Measurements from ENCODE around the gene PSMB5. TPM values are rescaled to one million over a fixed set of nuclear protein-coding genes. Genes with fewer than 3 reads are reported as not detected.

The PSMB5 gene
- total RNA-seq, 4 donors from 2014 or later: 75.7 to 215 (median 113) TPM

GRCh38 chr14:22996768-22997654 lies 37.7 kb downstream of the PSMB5 start:
- Histone ChIP-seq H3K9me3 (no peaks in the 10 kb centered on the region), H3K27ac (peak overlapping the region in 1 of 3 donors; percentile 24), H3K36me3 (no peaks in the 10 kb centered on the region), H3K27me3 (no peaks in the 10 kb centered on the region), H3K4me3 (replicated peaks in 1 of 3) (no peak overlapping the region), H3K4me1 (peaks cover 21 to 28% of the 10 kb centered on the region in 2 donors)
- no peak for DNase-seq
- WGBS, 2 donors: 73 to 79% methylated on average over 10 to 11 of the region's 11 CpGs
- TF ChIP-seq CTCF (IDR thresholded peaks at IDR 0.05) (no peak), POLR2A (IDR thresholded peaks at IDR 0.05) (no peak)
- intact Hi-C loops (cut with DNase I): no loop called here

DNA sequence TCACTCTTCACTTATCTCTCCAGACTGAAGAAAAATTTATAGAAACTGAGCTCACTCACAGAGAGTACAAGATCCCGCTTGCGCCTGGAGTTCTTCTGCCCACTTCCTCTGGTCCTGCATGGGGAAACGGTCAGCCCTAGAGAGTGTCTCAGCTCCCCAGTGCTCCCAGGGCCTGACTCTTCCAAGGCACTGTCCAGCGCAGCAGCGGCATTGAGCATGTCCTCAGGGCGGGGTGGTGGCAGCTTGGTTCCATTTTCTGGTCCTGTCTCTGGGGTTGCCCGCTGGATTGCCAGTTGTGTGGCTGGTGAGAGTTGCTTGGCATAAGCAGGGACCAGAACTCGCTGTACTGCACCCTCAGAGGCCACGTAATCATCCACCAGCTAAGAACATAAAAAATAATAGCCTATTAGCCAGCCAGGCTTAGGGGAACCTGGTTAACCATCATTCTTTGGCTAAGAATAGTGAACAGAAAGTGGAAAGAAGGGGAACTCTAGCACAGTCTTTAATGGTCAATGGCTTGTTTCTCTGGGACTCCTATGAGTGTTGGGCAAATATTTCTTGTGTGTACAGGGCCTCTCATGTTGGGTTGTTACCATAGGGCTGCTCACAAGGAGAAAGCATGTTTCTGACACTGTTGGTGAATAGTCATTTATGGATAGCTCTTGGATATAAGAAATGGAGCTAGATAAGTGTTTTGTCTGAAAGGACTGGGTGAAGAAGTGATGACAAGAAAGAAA lies 38.6 kb downstream of the PSMB5 start:
- peak overlapping the region in 1 of 3 donors; percentile 81 for H3K27ac ChIP-seq
- intact Hi-C loops (cut with DNase I): no loop called here
- H3K27me3 ChIP-seq: no peaks in the 10 kb centered on the region
- no peak for DNase-seq
- H3K36me3 ChIP-seq: no peaks in the 10 kb centered on the region
- WGBS, 2 donors: 92 to 95% methylated on average over 9 of the region's 9 CpGs
- H3K4me1 ChIP-seq: peaks cover 21 to 28% of the 10 kb centered on the region in 2 donors
- no peak for TF ChIP-seq CTCF (IDR thresholded peaks at IDR 0.05)
- TF ChIP-seq POLR2A (IDR thresholded peaks at IDR 0.05): no peak
- H3K4me3 ChIP-seq (replicated peaks in 1 of 3): no peak overlapping the region
- H3K9me3 ChIP-seq: no peaks in the 10 kb centered on the region

- peak; percentile 94 to 96 for DNase-seq
- Histone ChIP-seq H3K4me3 (replicated peaks in 1 of 3) (no peak overlapping the region), H3K9me3 (no peaks in the 10 kb centered on the region), H3K27ac (peak overlapping the region; percentile 73 to 81 (median 76)), H3K36me3 (no peaks in the 10 kb centered on the region), H3K4me1 (peaks cover 21 to 28% of the 10 kb centered on the region in 2 donors), H3K27me3 (no peaks in the 10 kb centered on the region)
- TF ChIP-seq POLR2A (IDR thresholded peaks at IDR 0.05): no peak
- TF ChIP-seq CTCF (IDR thresholded peaks at IDR 0.05): peak in 5 of 6 experiments; percentile 8 to 37 (median 31)
- intact Hi-C loops (cut with DNase I): no loop called here
- 3 to 11% methylated on average over 4 of the region's 4 CpGs for WGBS, 2 donors
Observed at GRCh38 chr14:22994762-22995275, 39.9 kb downstream of the PSMB5 start.

DNA sequence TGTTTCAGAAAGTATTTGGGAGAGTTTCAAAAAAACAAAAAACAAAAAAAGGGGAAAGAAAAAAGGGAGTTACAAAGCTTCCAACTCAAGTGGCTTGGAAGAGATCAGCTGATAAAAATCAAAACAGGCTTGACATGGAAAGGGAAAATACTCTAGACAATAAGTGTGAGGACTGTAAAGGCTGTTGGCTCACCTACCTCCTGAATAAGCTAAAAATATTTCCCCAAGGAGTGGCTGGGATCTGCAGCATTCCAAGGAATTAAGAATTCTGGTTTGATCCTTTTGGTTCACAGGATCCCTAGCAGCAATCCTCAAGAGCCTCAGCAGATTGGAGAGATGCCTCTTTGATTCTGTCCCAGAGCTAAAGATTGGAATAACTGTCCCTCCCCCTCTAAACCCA lies 41.2 kb downstream of the PSMB5 start:
- peak overlapping the region; percentile 73 to 81 (median 76) for H3K27ac ChIP-seq
- intact Hi-C loops (cut with DNase I): no loop called here
- TF ChIP-seq CTCF (IDR thresholded peaks at IDR 0.05) (no peak), POLR2A (IDR thresholded peaks at IDR 0.05) (no peak)

More for the DNA sequence above, 41.2 kb downstream of the PSMB5 start:
- H3K27me3 ChIP-seq: no peaks in the 10 kb centered on the region
- H3K36me3 ChIP-seq: no peaks in the 10 kb centered on the region
- no peak overlapping the region for H3K4me3 ChIP-seq (replicated peaks in 1 of 3)
- no peak for DNase-seq
- peaks cover 21 to 28% of the 10 kb centered on the region in 2 donors for H3K4me1 ChIP-seq
- no peaks in the 10 kb centered on the region for H3K9me3 ChIP-seq
